HCT116 (cell line): ENCODE data around the gene ZNF341. TPM values are rescaled to one million over a fixed set of nuclear protein-coding genes. Genes with fewer than 3 reads are reported as not detected.

Source experiments
- ATAC-seq: fragments of 200-7000 bp; cut with Tn5 transposase; 2 replicates; pipeline ENCODE4 v1.9.1; 2020; ENCODE audit warnings: mild to moderate bottlenecking, moderate library complexity
- BruUV-seq: library from RNA; stranded (reverse); fragments of 400-500 nt; replicated peaks from 2 replicates; lab custom pipeline; 2021; lab: Mats Ljungman, UMichigan
- CTCF ChIA-PET: fragments of 300-600 bp; sonication (Branson Sonifier 250); formaldehyde crosslinking; loops from one replicate; lab custom pipeline; 2021; ENCODE audit warnings: antibody characterized with exemption; lab: Charles Lee
- POLR2A ChIA-PET: fragments of 300-600, 350-600 bp; sonication (Branson Sonifier 250); formaldehyde crosslinking; loops from one replicate; lab custom pipeline; 2021; ENCODE audit warnings: antibody characterized with exemption; lab: Charles Lee
- RAD21 ChIA-PET, 2 experiments: fragments of 300-600 bp; sonication (Branson Sonifier 250); formaldehyde crosslinking; loops; one replicate each; lab custom pipeline; 2023; ENCODE audit warnings: low total read pairs in 2 of 2; ENCODE audit not compliant: uncharacterized antibody in 2 of 2, unreplicated experiment in 2 of 2, low non-redundant PET in 1 of 2; lab: Charles Lee
- DNase-seq: peaks from one replicate; pipeline ENCODE4 v3.0.0-alpha.2; 2010; ENCODE audit warnings: low read depth, low spot score
- H2AFZ ChIP-seq: fragments of 200-600 bp; shearing (Covaris generic), sonication (generic); 2 replicates; pipeline ENCODE4 v1.6.1; 2017; ENCODE audit warnings: low read depth, mixed run types, mixed read lengths, antibody characterized with exemption, low read length; ENCODE audit not compliant: poor library complexity, severe bottlenecking
- H3K27ac ChIP-seq: 2 replicates; pipeline ENCODE4 v1.5.1; 2012; ENCODE audit warnings: low read depth, low read length
- H3K27me3 ChIP-seq: fragments of 200-600 bp; sonication (generic); 2 replicates; pipeline ENCODE4 v1.6.1; 2016; ENCODE audit warnings: mixed run types, low read length, mixed read lengths; ENCODE audit not compliant: insufficient read depth
- H3K36me3 ChIP-seq, 2 experiments: fragments of 200-500 bp in 1 of 2; fragments of 200-600 bp in 1 of 2; sonication (Bioruptor generic) in 1 of 2; sonication (generic) in 1 of 2; 2 replicates each; pipeline versions ENCODE4 v1.5.1 to v1.6.1; 2014 to 2016; ENCODE audit warnings: low read length in 2 of 2, inconsistent platforms in 1 of 2, mixed read lengths in 1 of 2, mixed run types in 1 of 2; ENCODE audit not compliant: insufficient read depth in 2 of 2, control insufficient read depth in 1 of 2
- H3K4me1 ChIP-seq, 2 experiments: fragments of 200-600 bp in 1 of 2; sonication (generic) in 1 of 2; 2 replicates each; pipeline versions ENCODE4 v1.5.1 to v1.6.1; 2012 to 2017; ENCODE audit warnings: low read length in 2 of 2, inconsistent platforms in 1 of 2, mild to moderate bottlenecking in 1 of 2, mixed read lengths in 1 of 2, mixed run types in 1 of 2, moderate library complexity in 1 of 2; ENCODE audit not compliant: insufficient read depth in 2 of 2, control insufficient read depth in 1 of 2
- H3K4me2 ChIP-seq: fragments of 200-600 bp; sonication (generic); 2 replicates; pipeline ENCODE4 v1.6.1; 2017; ENCODE audit warnings: mixed run types, low read length, mixed read lengths
- H3K4me3 ChIP-seq, 2 experiments: fragments of 200-600 bp in 1 of 2; sonication (generic) in 1 of 2; replicated peaks in 1 of 2; 2 replicates each; pipeline ENCODE4 v1.5.1; 2011 to 2016; ENCODE audit warnings: low read length in 2 of 2, control low read depth in 1 of 2, low read depth in 1 of 2, mild to moderate bottlenecking in 1 of 2, mixed read lengths in 1 of 2, mixed run types in 1 of 2
- H3K79me2 ChIP-seq: fragments of 200-600 bp; sonication (generic); 2 replicates; pipeline ENCODE4 v1.6.1; 2017; ENCODE audit warnings: mild to moderate bottlenecking, mixed run types, low read length, moderate library complexity, mixed read lengths; ENCODE audit not compliant: insufficient read depth
- H3K9ac ChIP-seq: fragments of 200-600 bp; sonication (generic); 2 replicates; pipeline ENCODE4 v1.6.1; 2016; ENCODE audit warnings: low read length, mixed read lengths
- H3K9me2 ChIP-seq: fragments of 200-600 bp; sonication (generic), shearing (Covaris generic); 2 replicates; pipeline ENCODE4 v1.6.1; 2017; ENCODE audit warnings: mixed run types, mild to moderate bottlenecking, moderate library complexity; ENCODE audit not compliant: insufficient read depth
- H3K9me3 ChIP-seq, 2 experiments: fragments of 200-500 bp in 1 of 2; fragments of 200-600 bp in 1 of 2; sonication (Bioruptor generic) in 1 of 2; sonication (generic) in 1 of 2; 2 replicates each; pipeline ENCODE4 v1.6.1; 2014 to 2017; ENCODE audit warnings: low read length in 2 of 2, mixed read lengths in 2 of 2, inconsistent platforms in 1 of 2, low read depth in 1 of 2, mild to moderate bottlenecking in 1 of 2, mixed run types in 1 of 2, moderate library complexity in 1 of 2; ENCODE audit not compliant: control insufficient read depth in 1 of 2, insufficient read depth in 1 of 2
- H4K20me1 ChIP-seq: fragments of 200-600 bp; sonication (generic), shearing (Covaris generic); 2 replicates; pipeline ENCODE4 v1.6.1; 2017; ENCODE audit warnings: mixed run types, mild to moderate bottlenecking, moderate library complexity; ENCODE audit not compliant: insufficient read depth
- ATF3 ChIP-seq: IDR thresholded peaks from 2 replicates; pipeline ENCODE4 v1.6.1; 2012
- CBX3 ChIP-seq: IDR thresholded peaks from 2 replicates; pipeline ENCODE4 v1.6.1; 2012; ENCODE audit warnings: low read depth
- CEBPB ChIP-seq: IDR thresholded peaks from 2 replicates; pipeline ENCODE4 v1.6.1; 2012; ENCODE audit warnings: low read depth
- EZH2phosphoT487 ChIP-seq: fragments of 200-600 bp; IDR thresholded peaks from 2 replicates; pipeline ENCODE4 v1.6.1; 2018; ENCODE audit warnings: antibody characterized with exemption, borderline replicate concordance
- FOSL1 ChIP-seq: IDR thresholded peaks from 2 replicates; pipeline ENCODE4 v1.6.1; 2012; ENCODE audit warnings: low read depth
- JUND ChIP-seq: IDR thresholded peaks from 2 replicates; pipeline ENCODE4 v1.6.1; 2012
- POLR2AphosphoS5 ChIP-seq: IDR thresholded peaks from 2 replicates; pipeline ENCODE4 v1.6.1; 2011; ENCODE audit warnings: mild to moderate bottlenecking, low read depth, low read length, moderate library complexity
- RAD21 ChIP-seq: IDR thresholded peaks from 2 replicates; pipeline ENCODE4 v1.6.1; 2012; ENCODE audit warnings: low read depth, mild to moderate bottlenecking
- SIN3A ChIP-seq: IDR thresholded peaks from 2 replicates; pipeline ENCODE4 v1.6.1; 2012; ENCODE audit warnings: low read depth
- SP1 ChIP-seq: IDR thresholded peaks from 2 replicates; pipeline ENCODE4 v1.6.1; 2012; ENCODE audit warnings: low read depth
- YY1 ChIP-seq: IDR thresholded peaks from 2 replicates; pipeline ENCODE4 v1.6.1; 2011; ENCODE audit warnings: low read length, low read depth, moderate library complexity, mild to moderate bottlenecking; ENCODE audit not compliant: insufficient replicate concordance; ENCODE audit errors: extremely low read depth
- intact Hi-C: fragments of 100-400 bp; cut with micrococcal nuclease; formaldehyde crosslinking; loops from 2 replicates; pipeline ENCODE4 v1.10.0; 2022
- total RNA-seq: library from RNA; stranded (reverse); gene quantifications from one replicate; pipeline ENCODE4 v1.2.1, GENCODE V29; 2021; ENCODE audit not compliant: unreplicated experiment
- TF ChIP-seq, protein P1 (sequence below): IDR thresholded peaks from 2 replicates; pipeline ENCODE4 v1.6.1; 2012

The ZNF341 gene
- total RNA-seq, 1 experiment from 2014 or later = 4.9 TPM

GRCh38 chr20:33716498-33716897 lies 15.3 kb upstream of the ZNF341 start:
- CTCF ChIA-PET = no interaction called here
- no peaks in the 10 kb centered on the region for H3K27me3 ChIP-seq

DNA sequence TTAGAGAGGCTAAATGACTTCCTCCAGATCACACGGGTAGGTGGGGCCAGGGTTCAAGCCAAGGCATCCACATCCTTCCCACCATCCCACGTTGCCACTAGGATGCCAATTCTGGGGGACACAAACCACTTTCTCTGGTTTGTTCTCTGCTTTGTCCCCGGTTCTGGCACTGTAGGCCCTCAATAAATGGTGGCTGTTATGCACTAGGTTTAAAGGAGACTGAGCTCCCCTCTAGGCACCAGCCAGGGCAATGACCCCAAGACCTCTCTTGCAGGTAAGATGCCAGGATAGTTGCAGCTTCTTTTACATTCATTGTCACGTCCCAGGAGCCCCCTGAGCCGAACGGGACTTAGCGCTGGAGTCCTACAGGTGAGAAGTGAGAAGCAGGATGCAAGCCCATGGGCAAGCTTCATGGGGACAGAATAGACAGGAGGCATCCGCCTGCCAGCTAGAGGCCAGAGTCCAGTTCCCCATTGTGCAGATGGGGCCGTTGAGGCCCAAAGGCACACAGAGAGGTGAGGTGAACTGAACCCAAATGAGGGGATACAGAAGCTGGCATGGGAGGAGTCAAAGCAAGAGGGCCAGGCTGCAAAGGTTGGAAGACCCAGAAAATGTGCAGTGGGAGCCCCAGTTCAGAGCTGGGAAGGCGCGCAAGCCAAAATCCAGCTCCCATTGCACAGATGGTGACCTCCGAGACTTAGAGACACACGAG lies 12.4 kb upstream of the ZNF341 start:
- ChIA-PET POLR2A (interaction anchor here (1.0 to 1.1 kb wide), 2 partner anchors 13 to 15 kb away, joined by 4 read pairs; partner anchors contain the start of gene ZNF341), RAD21 (no interaction called here)
- Histone ChIP-seq H3K36me3 (no peaks in the 10 kb centered on the region), H2AFZ (peak overlapping the region; percentile 30), H4K20me1 (no peaks in the 10 kb centered on the region), H3K4me1 (peaks cover 5 to 21% of the 10 kb centered on the region in 2 experiments; a peak in 3 of 4 replicates), H3K79me2 (no peaks in the 10 kb centered on the region), H3K4me2 (peak overlapping the region; percentile 90), H3K9ac (peak overlapping the region; percentile 70)
- DNase-seq = no peak
- peak; percentile 5 for ATAC-seq
- intact Hi-C loops = no loop called here
- TF ChIP-seq EZH2phosphoT487 = no peak
- TF ChIP-seq SIN3A = peak; percentile 13; the same call in 1 of the 2 replicates
- TF ChIP-seq SP1 = no peak
- TF ChIP-seq, all 23 proteins: peak for 1
- peak overlapping the region; percentile 44 for H3K27ac ChIP-seq
- H3K9me3 ChIP-seq = no peaks in the 10 kb centered on the region
- no peaks in the 10 kb centered on the region for H3K9me2 ChIP-seq
- peak overlapping the region; percentile 80 to 90 for H3K4me3 ChIP-seq
- no peaks in the 10 kb centered on the region for H3K27me3 ChIP-seq
- TSS peak; percentile 81 for BruUV-seq
- CTCF ChIA-PET = interaction anchor here (1.0 kb wide), 1 partner anchor 13 kb away, joined by 3 read pairs; no protein-coding TSS in a partner anchor

More at GRCh38 chr20:33716498-33716897, 15.3 kb upstream of the ZNF341 start:
- TF ChIP-seq SP1 = no peak
- TF ChIP-seq CEBPB = no peak
- no peak for TF ChIP-seq JUND
- TF ChIP-seq RAD21 = no peak
- no peak for TF ChIP-seq ATF3
- TF ChIP-seq, protein P1, sequence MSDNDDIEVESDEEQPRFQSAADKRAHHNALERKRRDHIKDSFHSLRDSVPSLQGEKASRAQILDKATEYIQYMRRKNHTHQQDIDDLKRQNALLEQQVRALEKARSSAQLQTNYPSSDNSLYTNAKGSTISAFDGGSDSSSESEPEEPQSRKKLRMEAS = no peak
- TF ChIP-seq EZH2phosphoT487 = no peak
- TF ChIP-seq POLR2AphosphoS5 = no peak
- no peak for TF ChIP-seq FOSL1
- no peak for TF ChIP-seq CBX3
- no peak for TF ChIP-seq YY1
- TF ChIP-seq SIN3A = no peak
- peaks cover 5 to 21% of the 10 kb centered on the region in 2 experiments; a peak in 3 of 4 replicates for H3K4me1 ChIP-seq
- H3K79me2 ChIP-seq = no peaks in the 10 kb centered on the region
- RAD21 ChIA-PET = no interaction called here
- POLR2A ChIA-PET = no interaction called here
- H3K9me2 ChIP-seq = no peaks in the 10 kb centered on the region
- DNase-seq (no peak), ATAC-seq (no peak)
- intact Hi-C loops = no loop called here
- no peak overlapping the region for H3K4me2 ChIP-seq
- no peaks in the 10 kb centered on the region for H4K20me1 ChIP-seq
- no peak overlapping the region for H3K27ac ChIP-seq
- no TSS peak for BruUV-seq
- no peaks in the 10 kb centered on the region for H3K9me3 ChIP-seq
- H3K9ac ChIP-seq = no peak overlapping the region
- no peaks in the 10 kb centered on the region for H3K36me3 ChIP-seq
- H3K4me3 ChIP-seq = no peak overlapping the region
- no peak overlapping the region for H2AFZ ChIP-seq
